ENCODE results near the gene MPRIP. TPM values are rescaled to one million over a fixed set of nuclear protein-coding genes. Genes with fewer than 3 reads are reported as not detected.

Gene MPRIP
- total and polyA plus RNA-seq, 2 experiments from 2014 or later = 80.4 to 172 TPM

GRCh38 chr17:17020821-17021193 lies 21.4 kb upstream of the MPRIP start:
- TF ChIP-seq CTCF (IDR thresholded peaks at IDR 0.05; ENCODE audit: low read depth, low read length) = no peak
- Histone ChIP-seq H3K27me3 (no peaks in the 10 kb centered on the region), H3K4me3 (no peak overlapping the region), H3K27ac (no peak overlapping the region), H3K36me3 (no peaks in the 10 kb centered on the region), H3K4me1 (ENCODE audit: low read depth) (peaks cover 23% of the 10 kb centered on the region), H3K9me3 (ENCODE audit: low read depth) (no peaks in the 10 kb centered on the region)
- DNase-seq (ENCODE audit: low read depth in 1 of 2, low spot score in 1 of 2) = no peak

DNA sequence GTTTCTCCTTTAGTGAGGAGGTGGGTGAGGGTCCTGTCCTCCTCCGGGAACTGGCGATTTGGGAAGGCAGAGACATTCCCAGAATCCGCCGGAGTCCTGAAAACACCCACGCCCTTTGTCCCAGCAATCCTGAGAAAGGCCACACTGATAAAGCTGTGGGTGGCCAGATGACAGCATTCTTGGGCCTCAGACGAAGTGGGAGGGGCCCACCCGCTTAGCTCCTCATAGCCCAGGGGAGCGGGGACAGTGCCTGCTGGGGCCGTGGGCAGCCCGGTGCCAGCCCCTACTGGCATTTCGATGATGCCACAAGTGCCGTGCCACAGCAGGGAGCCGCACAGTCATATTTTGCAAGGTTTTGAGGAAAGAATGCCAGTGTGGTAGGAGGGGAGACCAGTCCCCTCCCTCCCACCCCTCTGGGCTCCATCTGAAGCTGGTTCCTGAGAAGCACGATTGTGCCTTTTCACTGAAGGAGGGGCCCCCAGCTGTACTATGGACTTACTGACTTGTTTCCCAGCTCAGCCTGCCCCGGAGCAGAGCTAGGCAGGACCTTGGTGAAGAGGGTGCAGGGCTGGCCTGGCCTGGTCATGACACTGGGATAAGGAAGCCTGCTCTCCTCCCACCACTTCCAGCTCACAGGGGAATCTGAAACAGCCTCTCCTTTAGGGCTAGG lies 20.9 kb upstream of the MPRIP start:
- peak; percentile 57 to 63 for DNase-seq (ENCODE audit: low read depth in 1 of 2, low spot score in 1 of 2)
- TF ChIP-seq CTCF (IDR thresholded peaks at IDR 0.05; ENCODE audit: low read depth, low read length) = no peak
- Histone ChIP-seq H3K4me1 (ENCODE audit: low read depth) (peaks cover 25% of the 10 kb centered on the region), H3K27me3 (no peaks in the 10 kb centered on the region), H3K27ac (no peak overlapping the region), H3K36me3 (no peaks in the 10 kb centered on the region), H3K9me3 (ENCODE audit: low read depth) (no peaks in the 10 kb centered on the region), H3K4me3 (no peak overlapping the region)

DNA sequence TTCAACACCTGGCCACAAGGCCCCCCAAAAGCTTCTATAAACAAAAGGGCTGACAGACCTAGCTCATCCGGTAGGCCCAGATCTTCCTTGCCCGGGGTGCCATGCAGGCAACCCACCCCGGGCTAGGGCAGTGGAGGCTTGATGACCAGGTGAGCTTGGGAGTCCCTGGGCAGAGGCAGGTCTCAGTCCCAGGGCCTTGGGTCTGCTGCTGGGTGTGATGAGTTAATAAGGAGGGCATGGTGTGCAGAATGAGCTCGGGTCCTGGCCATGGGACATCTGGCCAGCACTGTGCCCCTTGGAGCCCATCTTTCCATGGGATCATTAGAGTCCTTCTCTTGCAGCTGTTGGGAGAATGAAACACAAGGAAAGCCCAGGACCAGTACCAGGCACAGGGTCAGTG lies 20.2 kb upstream of the MPRIP start:
- Histone ChIP-seq H3K4me3 (no peak overlapping the region), H3K9me3 (ENCODE audit: low read depth) (no peaks in the 10 kb centered on the region), H3K4me1 (ENCODE audit: low read depth) (peaks cover 25% of the 10 kb centered on the region), H3K36me3 (no peaks in the 10 kb centered on the region), H3K27ac (no peak overlapping the region), H3K27me3 (no peaks in the 10 kb centered on the region)
- no peak for TF ChIP-seq CTCF (IDR thresholded peaks at IDR 0.05; ENCODE audit: low read depth, low read length)
- DNase-seq (ENCODE audit: low read depth in 1 of 2, low spot score in 1 of 2) = no peak

GRCh38 chr17:17022456-17022855 lies 19.8 kb upstream of the MPRIP start:
- peaks cover 25% of the 10 kb centered on the region for H3K4me1 ChIP-seq (ENCODE audit: low read depth)
- H3K27ac ChIP-seq = no peak overlapping the region
- no peak for TF ChIP-seq CTCF (IDR thresholded peaks at IDR 0.05; ENCODE audit: low read depth, low read length)
- H3K9me3 ChIP-seq (ENCODE audit: low read depth) = no peaks in the 10 kb centered on the region
- H3K27me3 ChIP-seq = no peaks in the 10 kb centered on the region
- no peaks in the 10 kb centered on the region for H3K36me3 ChIP-seq
- H3K4me3 ChIP-seq = no peak overlapping the region
- DNase-seq (ENCODE audit: low read depth in 1 of 2, low spot score in 1 of 2) = no peak

GRCh38 chr17:17024778-17025300 lies 17.4 kb upstream of the MPRIP start:
- Histone ChIP-seq H3K27ac (peak overlapping the region; percentile 59), H3K4me1 (ENCODE audit: low read depth) (peaks cover 25% of the 10 kb centered on the region), H3K27me3 (no peaks in the 10 kb centered on the region), H3K36me3 (no peaks in the 10 kb centered on the region), H3K9me3 (ENCODE audit: low read depth) (no peaks in the 10 kb centered on the region), H3K4me3 (no peak overlapping the region)
- peak; percentile 43 to 49 for DNase-seq (ENCODE audit: low read depth in 1 of 2, low spot score in 1 of 2)
- TF ChIP-seq CTCF (IDR thresholded peaks at IDR 0.05; ENCODE audit: low read depth, low read length) = no peak
